Muscle layer of colon (tissue), 2 donors: ENCODE data around the gene ITPKA.
A peak's percentile ranks its signal among the peaks of the same experiment; 100 is the strongest.
"Not testable (repeated sequence)": the region's sequence is repeated elsewhere in the genome, so short reads cannot be mapped to it uniquely, and the experiment has no call there.

Experiments
- H3K27ac ChIP-seq: one replicate; pipeline ENCODE4 v1.7.0; 2013; ENCODE audit warnings: low read depth, mild to moderate bottlenecking, low read length, moderate library complexity
- H3K27me3 ChIP-seq, 2 donors: one replicate each; pipeline ENCODE4 v1.7.0; 2013; ENCODE audit warnings: low read length in 2 of 2, mild to moderate bottlenecking in 2 of 2; ENCODE audit not compliant: insufficient read depth in 2 of 2, control insufficient read depth in 1 of 2
- H3K36me3 ChIP-seq: one replicate; pipeline ENCODE4 v1.7.0; 2013; ENCODE audit warnings: mild to moderate bottlenecking, low read length; ENCODE audit not compliant: insufficient read depth
- H3K4me1 ChIP-seq: one replicate; pipeline ENCODE4 v1.7.0; 2013; ENCODE audit warnings: mild to moderate bottlenecking, low read length; ENCODE audit not compliant: insufficient read depth
- H3K4me3 ChIP-seq, 2 donors: one replicate each; pipeline ENCODE4 v1.7.0; 2013; ENCODE audit warnings: low read length in 2 of 2, low read depth in 1 of 2, mild to moderate bottlenecking in 1 of 2, moderate library complexity in 1 of 2
- H3K9ac ChIP-seq: one replicate; pipeline ENCODE4 v1.7.0; 2013; ENCODE audit warnings: low read length
- H3K9me3 ChIP-seq: one replicate; pipeline ENCODE4 v1.7.0; 2013; ENCODE audit warnings: mild to moderate bottlenecking, low read length
- donor health status: abdominal sarcoma.
- donor health status: Adenocarcinoma of cecum.

ITPKA gene

DNA sequence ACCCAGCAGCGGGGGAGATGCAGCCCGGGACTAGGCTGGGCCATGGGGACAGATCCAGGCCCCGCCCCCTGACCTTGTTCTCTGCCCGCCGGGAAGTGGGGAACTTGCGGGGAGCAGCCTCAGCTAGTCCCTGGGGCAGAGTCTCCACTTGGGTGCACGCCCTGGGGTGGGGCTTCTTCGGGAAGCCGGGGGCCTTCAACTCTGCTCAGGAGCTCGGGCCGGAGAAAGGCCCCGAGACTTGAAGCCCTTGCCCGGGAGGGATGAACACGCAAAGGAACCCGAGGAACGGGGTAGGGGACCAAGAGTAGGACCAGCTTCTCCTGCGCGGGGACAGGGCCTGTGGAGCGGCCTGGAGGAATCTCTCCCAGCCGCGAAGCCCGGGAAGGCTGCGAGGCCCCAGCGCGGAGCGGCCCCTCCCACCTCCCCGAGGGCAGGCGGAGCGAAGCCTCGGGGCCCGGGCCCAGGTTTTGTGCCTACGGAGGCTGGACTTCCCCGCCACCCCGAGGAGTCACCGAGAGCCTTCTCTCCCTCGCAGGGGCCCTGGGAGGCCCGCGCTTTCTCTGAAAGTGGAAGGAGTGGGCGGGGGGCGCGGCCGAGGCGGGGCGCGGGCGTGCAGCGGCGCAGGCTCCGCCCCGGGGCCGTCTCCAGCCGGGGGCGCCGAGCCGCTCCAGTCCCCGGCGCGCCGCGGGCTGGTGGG is at the start of gene ITPKA:
TSS of gene ITPKA (plus strand) at position 670 of the 697 bp plus-strand sequence. CDS start 54 bp downstream, outside the sequence.
- Histone ChIP-seq H3K36me3 (no peaks in the 10 kb centered on the region), H3K9ac (peak within 1 kb of the TSS; percentile 9), H3K4me3 (peak within 1 kb of the TSS; percentile 44 to 75), H3K4me1 (peaks cover 12% of the 10 kb centered on the region), H3K27ac (peak within 1 kb of the TSS; percentile 26), H3K27me3 (peaks cover 6 to 57% of the 10 kb centered on the region in 2 donors), H3K9me3 (no peaks in the 10 kb centered on the region)

DNA sequence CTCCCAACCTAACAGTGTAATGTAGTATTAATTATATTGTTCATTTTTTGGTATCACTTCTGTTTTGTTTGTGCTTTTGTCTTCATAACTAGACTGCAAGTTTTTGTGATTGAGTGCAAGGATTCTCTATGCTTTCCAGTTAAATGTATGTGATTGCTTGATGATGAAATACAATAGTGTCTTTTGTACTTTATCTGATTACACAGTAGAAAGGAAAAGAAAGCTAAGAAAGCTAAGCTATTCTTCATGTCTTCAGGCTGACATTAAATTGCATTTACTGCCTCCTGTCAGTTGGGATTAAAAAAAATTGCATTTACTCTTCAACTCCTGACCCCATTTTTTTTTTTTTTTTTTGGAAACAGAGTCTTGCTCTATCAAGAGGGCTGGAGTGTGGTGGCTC is 48.3 kb upstream of the ITPKA start:
- Histone ChIP-seq H3K36me3 (peaks cover 19% of the 10 kb centered on the region), H3K9ac (no peak overlapping the region), H3K4me1 (no peaks in the 10 kb centered on the region), H3K27ac (no peak overlapping the region), H3K9me3 (no peaks in the 10 kb centered on the region), H3K4me3 (no peak overlapping the region), H3K27me3 (no peaks in the 10 kb centered on the region)

DNA sequence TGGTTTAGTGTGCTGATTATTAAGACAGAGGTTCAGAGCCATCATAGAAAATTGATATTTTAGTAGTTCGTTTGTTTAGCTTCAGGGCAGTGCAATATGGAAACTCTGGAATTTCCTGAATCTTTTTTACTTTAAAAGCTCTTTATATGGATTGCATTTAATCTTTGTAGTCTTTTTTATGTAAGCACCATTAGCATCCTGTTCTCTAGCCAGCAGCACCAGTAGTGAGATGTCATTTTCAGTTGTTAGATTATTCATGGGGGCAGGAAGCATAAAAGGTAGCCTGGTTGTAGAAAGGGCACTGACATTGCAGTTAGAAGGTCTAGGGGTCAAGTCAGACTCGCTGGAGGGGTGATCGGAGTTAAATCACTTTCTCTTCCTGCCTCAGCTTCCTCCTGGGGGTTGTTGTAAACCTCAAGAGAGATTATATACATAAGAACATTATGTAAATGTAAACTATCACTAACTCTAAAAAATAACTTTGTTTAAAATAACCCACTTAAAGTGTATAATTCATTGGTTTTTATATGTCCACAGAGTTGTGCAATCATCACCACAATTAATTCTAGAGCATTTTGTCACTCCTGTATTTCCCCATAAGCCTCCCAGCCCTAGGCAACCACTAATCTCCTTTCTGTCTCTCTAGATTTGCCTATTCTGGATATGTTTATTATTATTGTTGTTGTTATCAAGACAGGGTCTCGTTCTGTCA is 31.4 kb upstream of the ITPKA start:
- Histone ChIP-seq H3K27ac (no peak overlapping the region), H3K27me3 (no peaks in the 10 kb centered on the region), H3K9ac (no peak overlapping the region), H3K4me3 (no peak overlapping the region), H3K36me3 (peaks cover 40% of the 10 kb centered on the region), H3K4me1 (no peaks in the 10 kb centered on the region), H3K9me3 (no peaks in the 10 kb centered on the region)

DNA sequence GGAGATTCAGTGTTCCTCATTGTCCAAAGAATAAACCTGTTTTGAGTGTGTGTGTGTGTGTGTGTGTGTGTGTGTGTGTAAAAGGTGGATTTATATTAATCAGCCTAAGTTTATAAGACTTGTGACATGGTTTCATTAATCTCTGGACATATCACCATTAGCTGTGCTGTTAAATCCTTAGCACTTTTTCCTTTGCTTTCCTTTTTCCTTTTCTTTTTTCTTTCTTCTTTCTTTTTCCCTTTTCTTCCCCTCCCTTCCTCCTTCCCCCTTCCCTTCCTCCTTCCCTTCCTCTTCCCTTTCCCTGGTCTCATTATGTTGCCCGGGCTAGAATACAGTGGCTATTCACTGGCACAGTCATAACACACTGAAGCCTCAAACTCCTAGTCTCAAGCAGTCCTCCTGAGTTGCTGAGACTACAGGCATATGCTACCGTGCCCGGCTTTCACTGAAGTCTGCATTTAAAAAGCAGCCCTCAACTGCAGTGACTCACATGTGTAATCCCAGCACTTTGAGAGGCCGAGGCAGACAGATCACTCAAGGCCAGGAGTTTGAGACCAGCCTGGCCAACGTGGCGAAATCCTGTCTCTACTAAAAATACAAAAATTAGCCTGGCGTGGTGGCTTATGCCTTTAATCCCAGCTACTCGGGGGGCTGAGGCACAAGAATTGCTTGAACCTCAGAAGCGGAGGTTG is 28.6 kb upstream of the ITPKA start:
- no peaks in the 10 kb centered on the region for H3K9me3 ChIP-seq
- no peak overlapping the region for H3K4me3 ChIP-seq
- H3K27ac ChIP-seq = no peak overlapping the region
- no peaks in the 10 kb centered on the region for H3K27me3 ChIP-seq
- H3K4me1 ChIP-seq = no peaks in the 10 kb centered on the region
- H3K9ac ChIP-seq = no peak overlapping the region
- H3K36me3 ChIP-seq = peaks cover 35% of the 10 kb centered on the region

DNA sequence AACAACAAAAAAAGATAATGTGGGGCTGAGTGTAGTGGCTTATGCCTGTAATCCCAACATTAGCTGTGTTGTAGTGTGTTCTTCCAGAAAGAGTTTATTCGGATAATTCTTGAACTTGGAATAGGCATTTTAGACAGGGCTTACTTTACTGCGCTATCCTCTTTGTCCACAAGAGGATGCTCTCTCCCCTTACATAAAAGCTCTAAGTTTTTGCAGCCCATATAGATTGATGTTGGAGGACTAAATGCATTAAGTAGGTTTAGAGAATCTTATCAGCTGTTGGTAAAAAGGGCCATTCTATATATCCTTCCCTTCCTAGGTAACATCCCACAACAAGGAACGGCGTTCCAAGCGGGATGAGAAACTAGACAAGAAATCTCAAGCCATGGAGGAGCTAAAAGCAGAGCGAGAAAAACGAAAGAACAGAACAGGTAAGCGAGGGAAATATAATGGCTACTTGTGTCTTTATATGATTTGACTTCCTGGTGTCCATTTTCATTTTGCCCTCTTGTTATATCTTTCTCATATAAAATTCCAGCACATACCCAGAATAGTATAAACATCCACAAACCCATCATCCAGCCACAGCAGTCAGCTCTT is 27.8 kb upstream of the ITPKA start:
- Histone ChIP-seq H3K27ac (no peak overlapping the region), H3K36me3 (peaks cover 42% of the 10 kb centered on the region), H3K9me3 (no peaks in the 10 kb centered on the region)

DNA sequence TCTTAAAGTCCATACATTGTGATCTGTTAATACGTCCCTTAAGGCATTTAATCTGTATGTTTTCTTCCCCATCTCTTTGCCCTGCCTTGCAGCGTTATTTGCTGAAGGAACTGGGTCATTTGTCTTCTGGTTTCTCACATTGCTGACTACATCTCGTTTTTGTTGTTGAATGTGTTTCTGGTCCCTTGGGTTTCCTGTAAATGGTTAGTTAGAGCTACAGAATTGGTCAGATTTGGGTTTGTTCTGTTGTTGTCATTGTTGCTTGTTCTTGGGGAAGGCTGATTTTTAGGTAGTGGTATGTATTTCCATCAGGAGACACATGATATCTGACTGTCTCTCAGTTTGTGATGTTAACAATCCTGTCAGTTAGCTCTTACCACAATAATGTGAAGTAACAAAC is 27.0 kb upstream of the ITPKA start:
- H3K27me3 ChIP-seq = no peaks in the 10 kb centered on the region
- H3K9ac ChIP-seq = no peak overlapping the region
- H3K36me3 ChIP-seq = peaks cover 49% of the 10 kb centered on the region
- no peak overlapping the region for H3K4me3 ChIP-seq
- H3K27ac ChIP-seq = no peak overlapping the region
- H3K9me3 ChIP-seq = no peaks in the 10 kb centered on the region
- no peaks in the 10 kb centered on the region for H3K4me1 ChIP-seq

More for the DNA sequence above, 27.8 kb upstream of the ITPKA start:
- Histone ChIP-seq H3K27me3 (no peaks in the 10 kb centered on the region), H3K9ac (no peak overlapping the region), H3K4me3 (no peak overlapping the region), H3K4me1 (no peaks in the 10 kb centered on the region)

DNA sequence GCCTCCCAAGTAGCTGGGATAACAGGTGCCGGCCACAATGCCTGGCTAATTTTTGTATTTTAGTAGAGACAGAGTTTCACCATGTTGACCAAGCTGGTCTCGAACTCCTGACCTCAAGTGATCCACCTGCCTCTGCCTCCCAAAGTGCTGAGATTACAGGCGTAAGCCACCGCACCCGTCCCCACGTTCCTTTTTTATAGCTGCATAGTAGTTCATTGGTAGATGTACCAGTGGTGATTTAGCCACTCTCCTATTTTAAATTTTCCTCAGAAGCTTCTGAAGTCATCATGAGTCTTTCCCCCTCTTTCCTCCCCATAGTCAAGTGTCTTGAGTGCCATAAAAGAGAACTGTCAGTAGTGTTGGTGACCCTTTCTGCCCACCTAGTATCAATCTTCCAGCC is 24.0 kb upstream of the ITPKA start:
- not testable (repeated sequence) for H3K4me1 ChIP-seq, H3K4me3 ChIP-seq, H3K9ac ChIP-seq, H3K27me3 ChIP-seq, H3K9me3 ChIP-seq, H3K27ac ChIP-seq
- peaks cover 57% of the 10 kb centered on the region for H3K36me3 ChIP-seq

DNA sequence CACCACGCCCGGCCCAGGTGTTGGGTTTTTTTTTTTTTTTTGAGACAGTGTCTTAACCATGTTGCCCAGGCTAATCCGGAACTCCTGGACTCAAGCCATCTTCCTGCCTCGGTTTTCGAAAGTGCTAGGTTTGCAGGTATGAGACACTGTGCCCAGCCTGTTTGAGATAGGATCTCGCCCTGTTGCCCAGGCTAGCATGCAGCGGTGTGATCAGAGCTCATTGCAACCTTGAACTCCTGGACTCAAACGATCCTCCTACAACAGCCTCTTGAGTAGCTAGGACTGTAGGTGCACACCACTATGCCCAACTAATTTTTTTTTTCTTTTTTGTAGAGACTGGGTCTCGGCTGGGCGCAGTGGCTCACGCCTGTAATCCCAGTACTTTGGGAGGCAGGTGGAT is 20.3 kb upstream of the ITPKA start:
- no peak overlapping the region for H3K27ac ChIP-seq
- no peak overlapping the region for H3K9ac ChIP-seq
- H3K36me3 ChIP-seq = peaks cover 66% of the 10 kb centered on the region
- H3K4me3 ChIP-seq = no peak overlapping the region
- H3K4me1 ChIP-seq = no peaks in the 10 kb centered on the region
- H3K9me3 ChIP-seq = no peaks in the 10 kb centered on the region
- no peaks in the 10 kb centered on the region for H3K27me3 ChIP-seq

DNA sequence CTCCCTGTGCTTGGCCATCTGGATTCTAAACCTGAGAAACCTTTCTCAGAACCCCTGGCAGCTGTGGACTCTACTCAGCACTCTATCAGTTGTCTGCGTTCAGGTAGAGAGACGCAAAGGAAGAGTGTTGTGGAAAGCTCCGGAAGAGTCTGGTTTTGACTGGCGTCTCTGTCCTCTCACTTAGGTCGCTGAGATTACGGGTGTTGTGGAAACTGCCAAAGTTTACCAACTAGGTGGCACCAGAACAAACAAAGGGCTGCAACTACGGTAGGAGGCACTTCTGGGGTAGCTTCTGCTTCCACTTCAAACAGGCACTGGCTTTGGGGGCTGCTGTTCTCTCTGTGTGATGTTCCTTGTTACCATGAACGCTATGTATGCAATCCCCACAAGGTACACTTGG is 19.2 kb upstream of the ITPKA start:
- H3K36me3 ChIP-seq = peaks cover 77% of the 10 kb centered on the region
- H3K9me3 ChIP-seq = no peaks in the 10 kb centered on the region
- no peak overlapping the region for H3K4me3 ChIP-seq
- H3K27ac ChIP-seq = no peak overlapping the region
- no peaks in the 10 kb centered on the region for H3K27me3 ChIP-seq
- no peaks in the 10 kb centered on the region for H3K4me1 ChIP-seq
- H3K9ac ChIP-seq = no peak overlapping the region

DNA sequence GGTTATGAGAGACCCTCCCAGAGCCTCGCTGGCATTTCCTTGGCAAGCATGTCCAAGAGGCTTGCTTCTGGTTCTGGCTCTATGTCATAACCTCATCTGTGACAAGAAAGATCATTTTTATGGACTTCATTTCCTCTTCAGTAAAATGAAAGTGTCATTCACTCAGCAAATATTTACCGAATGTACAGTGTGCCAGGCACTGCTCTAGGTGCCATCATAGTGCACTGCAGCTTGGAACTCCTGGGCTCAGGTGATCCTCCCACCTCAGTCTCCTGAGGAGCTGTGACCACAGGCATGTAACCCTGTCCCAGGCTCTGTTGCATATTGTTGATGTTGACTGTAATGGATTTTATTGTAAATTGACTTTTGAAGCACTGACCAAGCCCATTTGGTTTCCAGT is 18.7 kb upstream of the ITPKA start:
- Histone ChIP-seq H3K27me3 (no peaks in the 10 kb centered on the region), H3K9ac (no peak overlapping the region), H3K27ac (no peak overlapping the region), H3K36me3 (peaks cover 78% of the 10 kb centered on the region), H3K4me1 (no peaks in the 10 kb centered on the region), H3K9me3 (no peaks in the 10 kb centered on the region), H3K4me3 (no peak overlapping the region)

DNA sequence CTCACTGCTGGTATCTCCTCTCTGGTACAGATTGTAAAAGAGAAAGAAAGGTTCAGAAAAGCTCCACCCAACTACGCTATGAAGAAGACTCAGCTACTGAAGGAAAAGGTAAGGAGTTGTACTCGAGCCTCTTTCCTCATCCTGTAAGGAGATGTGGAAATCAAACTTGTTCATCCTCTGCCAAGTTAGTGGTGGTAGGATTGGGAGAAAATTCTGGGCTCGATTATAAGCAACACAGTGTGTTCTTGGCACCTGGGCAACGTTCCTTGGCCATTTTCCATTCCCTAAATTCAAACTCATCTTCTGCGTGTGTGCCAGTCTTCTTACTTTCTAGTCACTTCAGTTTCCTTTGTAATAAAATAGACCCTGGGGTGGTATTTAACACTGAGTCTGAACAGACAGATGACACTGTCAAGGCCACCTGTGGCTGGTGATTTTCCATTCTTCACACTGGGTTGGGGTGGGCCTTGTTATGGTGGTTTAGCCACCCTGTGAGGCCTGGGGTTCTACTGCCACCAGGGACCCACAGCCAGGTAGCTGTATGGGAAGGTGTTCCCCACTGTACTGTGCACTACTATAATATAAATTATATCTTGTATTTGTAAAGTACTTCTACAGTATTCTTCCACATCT is 17.1 kb upstream of the ITPKA start:
- H3K27me3 ChIP-seq = no peaks in the 10 kb centered on the region
- H3K27ac ChIP-seq = no peak overlapping the region
- peaks cover 80% of the 10 kb centered on the region for H3K36me3 ChIP-seq
- no peaks in the 10 kb centered on the region for H3K4me1 ChIP-seq
- no peak overlapping the region for H3K4me3 ChIP-seq
- H3K9me3 ChIP-seq = no peaks in the 10 kb centered on the region
- H3K9ac ChIP-seq = no peak overlapping the region
